Gastroesophageal sphincter (tissue), 3 donors: ENCODE data around the gene VAMP4.

Source experiments
- EP300 ChIP-seq: sonication (generic); formaldehyde crosslinking; IDR thresholded peaks from one replicate; pipeline ENCODE4 v1.6.1; 2017; ENCODE audit warnings: antibody characterized with exemption, mild to moderate bottlenecking
- POLR2AphosphoS5 ChIP-seq: sonication (generic); formaldehyde crosslinking; IDR thresholded peaks from one replicate; pipeline ENCODE4 v1.6.1; 2017; ENCODE audit warnings: antibody characterized with exemption
- TF ChIP-seq, protein P1 (sequence below), 4 experiments: fragments of 200-600 bp in 2 of 4; fragments of 450-650 bp in 2 of 4; sonication (generic) in 1 of 4; IDR thresholded peaks; one replicate each; pipeline ENCODE4 v1.5.1; 2017 to 2019; ENCODE audit warnings: antibody characterized with exemption in 4 of 4, mild to moderate bottlenecking in 2 of 4, moderate library complexity in 2 of 4

DNA sequence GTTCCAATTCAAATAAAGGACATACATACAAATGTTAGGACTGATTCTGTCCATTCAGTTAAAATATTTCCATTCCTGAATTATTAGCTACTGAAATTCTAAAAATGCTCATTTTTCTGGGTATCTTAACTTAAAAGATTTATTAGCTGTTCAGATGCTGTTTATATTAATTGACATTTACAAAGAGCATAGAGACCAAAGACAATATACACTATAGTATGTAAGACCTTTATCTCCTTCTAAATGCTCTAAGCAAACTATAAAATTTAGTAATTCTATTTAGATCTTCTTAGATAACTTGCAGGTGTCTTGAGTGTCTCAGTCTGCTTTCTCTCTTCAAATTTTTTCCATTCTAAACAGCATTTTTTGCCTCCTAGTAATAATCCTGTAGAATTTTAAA, 39.3 kb downstream of the VAMP4 start:
- TF ChIP-seq, protein P1, sequence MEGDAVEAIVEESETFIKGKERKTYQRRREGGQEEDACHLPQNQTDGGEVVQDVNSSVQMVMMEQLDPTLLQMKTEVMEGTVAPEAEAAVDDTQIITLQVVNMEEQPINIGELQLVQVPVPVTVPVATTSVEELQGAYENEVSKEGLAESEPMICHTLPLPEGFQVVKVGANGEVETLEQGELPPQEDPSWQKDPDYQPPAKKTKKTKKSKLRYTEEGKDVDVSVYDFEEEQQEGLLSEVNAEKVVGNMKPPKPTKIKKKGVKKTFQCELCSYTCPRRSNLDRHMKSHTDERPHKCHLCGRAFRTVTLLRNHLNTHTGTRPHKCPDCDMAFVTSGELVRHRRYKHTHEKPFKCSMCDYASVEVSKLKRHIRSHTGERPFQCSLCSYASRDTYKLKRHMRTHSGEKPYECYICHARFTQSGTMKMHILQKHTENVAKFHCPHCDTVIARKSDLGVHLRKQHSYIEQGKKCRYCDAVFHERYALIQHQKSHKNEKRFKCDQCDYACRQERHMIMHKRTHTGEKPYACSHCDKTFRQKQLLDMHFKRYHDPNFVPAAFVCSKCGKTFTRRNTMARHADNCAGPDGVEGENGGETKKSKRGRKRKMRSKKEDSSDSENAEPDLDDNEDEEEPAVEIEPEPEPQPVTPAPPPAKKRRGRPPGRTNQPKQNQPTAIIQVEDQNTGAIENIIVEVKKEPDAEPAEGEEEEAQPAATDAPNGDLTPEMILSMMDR (IDR thresholded peaks at IDR 0.05): no peak
- TF ChIP-seq EP300 (no peak), POLR2AphosphoS5 (no peak)
